Gastrocnemius medialis (tissue), 4 donors: ENCODE data around the gene CC2D2B.

ENCODE experiments used
- CTCF ChIP-seq, 5 experiments: fragments of 450-650 bp in 3 of 5; fragments of 200-600 bp in 2 of 5; sonication (generic) in 2 of 5; IDR thresholded peaks in 4 of 5; conservative IDR thresholded peaks in 1 of 5; 1 replicate in 4 of 5; 2 replicates in 1 of 5; pipeline ENCODE4 v1.5.1; 2016 to 2019; ENCODE audit warnings: antibody characterized with exemption in 5 of 5, mild to moderate bottlenecking in 3 of 5, moderate library complexity in 3 of 5
- POLR2A ChIP-seq, 2 donors: fragments of 450-650 bp; IDR thresholded peaks; one replicate each; pipeline ENCODE4 v1.6.1; 2017; ENCODE audit warnings: antibody characterized with exemption in 2 of 2, mild to moderate bottlenecking in 2 of 2, moderate library complexity in 2 of 2

DNA sequence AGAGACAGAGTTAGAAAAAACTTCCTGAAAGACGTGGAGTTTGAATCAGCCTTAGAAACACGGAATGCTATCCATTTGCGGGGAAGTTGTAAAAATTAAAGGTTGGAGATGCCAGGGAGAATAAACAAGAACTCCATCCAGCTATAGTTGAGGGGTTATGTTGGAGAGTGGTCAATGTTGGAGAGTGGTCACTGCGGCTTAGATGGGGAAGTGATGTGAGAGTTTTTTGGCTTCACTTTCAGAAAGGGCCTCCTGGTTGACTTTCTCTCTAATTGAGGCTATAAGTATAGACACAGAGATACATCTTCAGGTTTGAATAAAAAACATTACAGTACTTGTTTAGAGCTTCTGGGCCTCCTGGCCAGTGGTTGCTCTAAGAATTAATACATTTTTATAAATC is 675 bp downstream of the CC2D2B start:
- TF ChIP-seq CTCF (IDR thresholded peaks at IDR 0.05 in 4 of 5, conservative IDR thresholded peaks at IDR 0.05 in 1 of 5) (no peak), POLR2A (IDR thresholded peaks at IDR 0.05) (no peak)
